ENCODE results near the gene SLC35A4.
A peak's percentile ranks its signal among the peaks of the same experiment; 100 is the strongest.
"Not testable (repeated sequence)": the region's sequence is repeated elsewhere in the genome, so short reads cannot be mapped to it uniquely, and the experiment has no call there.

SLC35A4 gene

GRCh38 chr5:140560227-140560626 is 4.4 kb upstream of the SLC35A4 start:
- DNase-seq, result no peak

- DNase-seq, result no peak
Observed at GRCh38 chr5:140561753-140562523, 2.7 kb upstream of the SLC35A4 start.

- no peak for DNase-seq
Observed at GRCh38 chr5:140563596-140563995, 1.0 kb upstream of the SLC35A4 start.

- peak; percentile 15 for DNase-seq
Observed at GRCh38 chr5:140565024-140565779, 574 bp downstream of the SLC35A4 start.

GRCh38 chr5:140565780-140566095 is 1.1 kb downstream of the SLC35A4 start:
- no peak for DNase-seq

GRCh38 chr5:140566665-140567064 is 2.0 kb downstream of the SLC35A4 start:
- DNase-seq, result no peak

GRCh38 chr5:140567136-140567818 is 2.6 kb downstream of the SLC35A4 start:
- DNase-seq, result no peak

GRCh38 chr5:140567871-140568270 is 3.2 kb downstream of the SLC35A4 start:
- no peak for DNase-seq

- no peak for DNase-seq
Observed at GRCh38 chr5:140568443-140569063, 3.9 kb downstream of the SLC35A4 start.

GRCh38 chr5:140569197-140569596 is 4.6 kb downstream of the SLC35A4 start:
- no peak for DNase-seq

- DNase-seq, result no peak
Observed at GRCh38 chr5:140570058-140570457, 5.4 kb downstream of the SLC35A4 start.

- no peak for DNase-seq
Observed at GRCh38 chr5:140570488-140570887, 5.9 kb downstream of the SLC35A4 start.

GRCh38 chr5:140571105-140571504 is 6.5 kb downstream of the SLC35A4 start:
- no peak for DNase-seq

GRCh38 chr5:140573683-140574082 is 9.1 kb downstream of the SLC35A4 start:
- no peak for DNase-seq

- DNase-seq, result no peak
Observed at GRCh38 chr5:140574165-140574564, 9.5 kb downstream of the SLC35A4 start.

GRCh38 chr5:140575309-140575708 is 10.7 kb downstream of the SLC35A4 start:
- DNase-seq, result no peak

- no peak for DNase-seq
Observed at GRCh38 chr5:140576776-140577201, 12.2 kb downstream of the SLC35A4 start.

GRCh38 chr5:140579188-140579747 is 14.6 kb downstream of the SLC35A4 start:
- DNase-seq, result not testable (repeated sequence)

GRCh38 chr5:140587495-140587894 is 22.9 kb downstream of the SLC35A4 start:
- DNase-seq, result no peak

GRCh38 chr5:140588311-140589070 is 23.9 kb downstream of the SLC35A4 start:
- no peak for DNase-seq

- DNase-seq, result no peak
Observed at GRCh38 chr5:140590861-140591260, 26.2 kb downstream of the SLC35A4 start.

GRCh38 chr5:140591747-140592372 is 27.2 kb downstream of the SLC35A4 start:
- DNase-seq, result no peak
